Measurements from ENCODE around the gene HORMAD1.
"Not testable (repeated sequence)": the region's sequence is repeated elsewhere in the genome, so short reads cannot be mapped to it uniquely, and the experiment has no call there.

GRCh38 chr1:150767704-150768103 is 47.0 kb upstream of the HORMAD1 start:
- TF ChIP-seq YY1 (IDR thresholded peaks at IDR 0.05; ENCODE audit: insufficient read depth, insufficient replicate concordance, low read depth, low read length); ZSCAN25 (CRISPR knock-in tag; IDR thresholded peaks at IDR 0.05): not testable (repeated sequence)
- TF ChIP-seq, protein P1, sequence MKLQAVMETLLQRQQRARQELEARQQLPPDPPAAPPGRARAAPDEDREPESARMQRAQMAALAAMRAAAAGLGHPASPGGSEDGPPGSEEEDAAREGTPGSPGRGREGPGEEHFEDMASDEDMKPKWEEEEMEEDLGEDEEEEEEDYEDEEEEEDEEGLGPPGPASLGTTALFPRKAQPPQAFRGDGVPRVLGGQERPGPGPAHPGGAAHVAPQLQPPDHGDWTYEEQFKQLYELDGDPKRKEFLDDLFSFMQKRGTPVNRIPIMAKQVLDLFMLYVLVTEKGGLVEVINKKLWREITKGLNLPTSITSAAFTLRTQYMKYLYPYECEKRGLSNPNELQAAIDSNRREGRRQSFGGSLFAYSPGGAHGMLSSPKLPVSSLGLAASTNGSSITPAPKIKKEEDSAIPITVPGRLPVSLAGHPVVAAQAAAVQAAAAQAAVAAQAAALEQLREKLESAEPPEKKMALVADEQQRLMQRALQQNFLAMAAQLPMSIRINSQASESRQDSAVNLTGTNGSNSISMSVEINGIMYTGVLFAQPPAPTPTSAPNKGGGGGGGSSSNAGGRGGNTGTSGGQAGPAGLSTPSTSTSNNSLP (IDR thresholded peaks at IDR 0.05; ENCODE audit: low read depth, low read length): not testable (repeated sequence)

All from HepG2 (cell line).